ENCODE results near the gene PYGM. TPM values are rescaled to one million over a fixed set of nuclear protein-coding genes. Genes with fewer than 3 reads are reported as not detected.

The PYGM gene
- total RNA-seq, 4 donors from 2014 or later, result 2.1 to 25.9 (median 12.2) TPM

DNA sequence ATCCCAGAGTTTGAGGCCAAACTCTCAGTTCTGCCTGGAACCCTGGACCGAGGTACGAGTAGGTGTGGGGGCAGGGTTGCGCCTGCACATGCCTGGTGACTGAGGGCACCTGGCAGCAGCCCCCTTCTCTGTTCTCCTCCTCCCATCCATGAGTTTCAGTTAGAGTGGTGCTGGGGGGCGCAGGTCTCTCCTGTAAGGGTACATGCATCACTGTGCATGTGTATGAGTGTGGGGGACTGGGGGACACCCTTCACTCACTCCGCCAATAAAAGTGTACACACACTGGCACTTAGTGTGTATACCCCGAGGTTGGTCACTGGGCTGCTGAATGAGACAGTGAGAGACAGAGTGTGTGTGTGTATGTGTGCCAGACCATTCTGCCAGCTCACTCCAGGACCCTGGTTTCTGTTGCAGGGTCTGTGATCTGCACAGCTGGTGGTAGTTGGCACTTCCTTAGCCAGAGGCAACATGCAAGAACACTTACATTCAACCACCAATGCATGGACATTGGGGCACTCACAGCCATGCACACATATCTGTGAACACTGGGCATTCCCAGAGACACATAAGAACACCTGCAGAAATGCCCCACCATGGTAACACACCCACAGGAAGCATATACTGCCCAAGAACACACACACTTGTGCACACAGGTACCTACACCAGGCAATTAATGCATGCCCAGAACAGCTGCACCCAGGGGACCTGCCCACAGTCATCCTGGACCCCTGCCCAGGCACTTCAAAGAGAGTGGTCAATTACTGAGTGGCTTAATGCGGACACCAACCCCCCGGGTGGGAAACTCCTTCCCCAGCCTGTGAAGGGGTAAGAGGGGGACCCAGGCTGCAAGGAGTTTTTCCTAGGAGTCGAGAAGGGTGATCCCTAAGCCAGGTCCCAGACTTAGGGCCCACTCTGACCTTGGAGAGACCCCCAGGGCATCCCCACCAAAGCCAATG lies 35.6 kb downstream of the PYGM start:
- ATAC-seq (ENCODE audit: low FRiP score) (no peak), DNase-seq (ENCODE audit: low spot score) (no peak)
- TF ChIP-seq, protein P1, sequence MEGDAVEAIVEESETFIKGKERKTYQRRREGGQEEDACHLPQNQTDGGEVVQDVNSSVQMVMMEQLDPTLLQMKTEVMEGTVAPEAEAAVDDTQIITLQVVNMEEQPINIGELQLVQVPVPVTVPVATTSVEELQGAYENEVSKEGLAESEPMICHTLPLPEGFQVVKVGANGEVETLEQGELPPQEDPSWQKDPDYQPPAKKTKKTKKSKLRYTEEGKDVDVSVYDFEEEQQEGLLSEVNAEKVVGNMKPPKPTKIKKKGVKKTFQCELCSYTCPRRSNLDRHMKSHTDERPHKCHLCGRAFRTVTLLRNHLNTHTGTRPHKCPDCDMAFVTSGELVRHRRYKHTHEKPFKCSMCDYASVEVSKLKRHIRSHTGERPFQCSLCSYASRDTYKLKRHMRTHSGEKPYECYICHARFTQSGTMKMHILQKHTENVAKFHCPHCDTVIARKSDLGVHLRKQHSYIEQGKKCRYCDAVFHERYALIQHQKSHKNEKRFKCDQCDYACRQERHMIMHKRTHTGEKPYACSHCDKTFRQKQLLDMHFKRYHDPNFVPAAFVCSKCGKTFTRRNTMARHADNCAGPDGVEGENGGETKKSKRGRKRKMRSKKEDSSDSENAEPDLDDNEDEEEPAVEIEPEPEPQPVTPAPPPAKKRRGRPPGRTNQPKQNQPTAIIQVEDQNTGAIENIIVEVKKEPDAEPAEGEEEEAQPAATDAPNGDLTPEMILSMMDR (IDR thresholded peaks at IDR 0.05), result no peak

DNA sequence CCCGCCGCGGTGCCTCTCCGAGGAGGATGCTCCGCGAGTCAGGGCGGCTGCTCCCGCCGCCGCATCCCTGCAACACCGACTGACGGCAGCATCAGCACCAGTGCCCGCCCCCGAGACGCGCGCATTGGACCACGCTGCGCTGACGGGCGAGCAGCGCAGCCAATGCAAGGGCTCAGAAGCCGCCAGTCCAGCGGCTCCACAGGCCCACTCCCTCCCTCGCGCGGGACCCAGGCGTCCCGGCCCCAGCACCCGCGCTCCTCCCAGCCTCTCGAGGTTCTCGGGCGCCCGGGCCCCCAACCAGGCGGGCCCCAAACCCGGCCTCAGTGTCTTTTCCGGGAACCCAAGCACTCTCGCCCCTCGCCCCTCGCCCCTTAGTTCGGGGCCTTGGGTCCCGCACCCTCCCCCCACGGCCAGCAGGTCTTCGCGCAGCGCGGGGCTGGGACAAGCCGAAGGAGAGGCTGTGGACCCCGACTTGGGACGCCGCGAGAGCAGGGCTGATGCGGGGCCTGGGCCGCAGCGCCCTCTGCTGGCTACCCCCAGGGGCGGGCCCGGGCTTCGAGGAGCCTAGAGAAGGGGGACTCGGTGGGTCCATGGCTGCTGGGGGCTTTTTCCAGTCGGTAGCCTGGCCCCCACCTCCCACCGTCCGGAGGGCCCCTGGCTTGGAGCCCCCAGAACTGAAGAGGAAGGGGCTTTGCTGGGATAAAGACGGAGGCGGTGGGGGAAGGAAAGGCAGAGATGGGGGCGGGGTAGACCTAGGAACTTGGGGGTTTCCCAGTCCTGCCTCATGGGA lies 36.5 kb downstream of the PYGM start, which contains the start of gene NRXN2:
Gene NRXN2, minus strand, starts transcription at position 81 of the 790 bp plus-strand sequence. CDS start 9,498 bp downstream, outside the sequence.
- ATAC-seq (ENCODE audit: low FRiP score) (peak; percentile 87), DNase-seq (ENCODE audit: low spot score) (no peak)
- TF ChIP-seq, protein P1 (IDR thresholded peaks at IDR 0.05), result peak in 2 of 3 donors; percentile 44 to 70

DNA sequence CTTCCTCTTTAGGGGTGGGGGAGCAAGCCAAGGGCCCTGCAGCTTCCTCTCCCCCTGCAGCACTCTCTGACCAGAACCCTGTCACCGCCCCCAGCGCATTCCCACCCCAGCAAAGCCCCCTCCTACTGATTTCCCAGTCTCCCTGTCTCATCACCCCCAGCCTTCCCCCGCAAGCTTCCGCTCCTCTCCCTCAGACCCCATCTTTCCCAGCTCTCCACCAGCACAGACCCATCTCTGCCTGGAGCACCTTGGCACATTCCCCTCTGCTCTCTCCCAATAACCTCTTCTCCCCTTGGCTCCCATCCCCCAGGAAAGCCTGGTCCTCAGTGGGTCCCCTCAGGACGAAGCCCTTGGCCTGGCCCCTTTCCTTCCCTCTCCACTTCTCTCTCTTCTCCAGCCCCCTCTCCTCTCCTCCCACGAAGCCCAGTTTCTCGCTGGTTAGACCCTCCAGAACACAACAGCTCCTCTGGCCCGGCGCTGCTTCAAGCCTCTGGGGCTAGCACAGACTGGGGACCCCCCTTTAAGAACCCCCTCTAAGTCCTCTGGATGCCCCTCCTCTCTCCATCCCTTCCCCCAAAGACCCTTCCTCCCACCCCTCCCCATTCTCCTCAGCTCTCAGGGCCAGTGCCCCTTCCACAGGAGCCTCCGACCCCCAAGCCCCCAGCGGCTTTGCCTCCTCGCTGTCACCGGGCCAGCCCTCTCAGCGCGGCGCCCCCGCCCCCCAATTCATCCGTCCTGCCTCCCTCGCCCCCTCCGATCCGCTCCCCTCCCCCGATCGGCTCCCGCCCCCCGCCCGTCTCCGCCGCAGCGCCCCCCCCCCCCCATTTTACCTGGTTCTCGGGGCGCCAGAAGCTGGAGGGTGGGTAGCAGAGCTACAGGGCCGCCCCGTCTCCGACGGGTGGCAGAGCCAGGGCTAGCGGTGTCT lies 37.4 kb downstream of the PYGM start:
- TF ChIP-seq, protein P1 (IDR thresholded peaks at IDR 0.05), result no peak
- no peak for ATAC-seq (ENCODE audit: low FRiP score)
- no peak for DNase-seq (ENCODE audit: low spot score)

GRCh38 chr11:64721359-64721699 lies 38.4 kb downstream of the PYGM start:
- TF ChIP-seq, protein P1 (IDR thresholded peaks at IDR 0.05), result no peak
- ATAC-seq (ENCODE audit: low FRiP score) (no peak), DNase-seq (ENCODE audit: low spot score) (no peak)

DNA sequence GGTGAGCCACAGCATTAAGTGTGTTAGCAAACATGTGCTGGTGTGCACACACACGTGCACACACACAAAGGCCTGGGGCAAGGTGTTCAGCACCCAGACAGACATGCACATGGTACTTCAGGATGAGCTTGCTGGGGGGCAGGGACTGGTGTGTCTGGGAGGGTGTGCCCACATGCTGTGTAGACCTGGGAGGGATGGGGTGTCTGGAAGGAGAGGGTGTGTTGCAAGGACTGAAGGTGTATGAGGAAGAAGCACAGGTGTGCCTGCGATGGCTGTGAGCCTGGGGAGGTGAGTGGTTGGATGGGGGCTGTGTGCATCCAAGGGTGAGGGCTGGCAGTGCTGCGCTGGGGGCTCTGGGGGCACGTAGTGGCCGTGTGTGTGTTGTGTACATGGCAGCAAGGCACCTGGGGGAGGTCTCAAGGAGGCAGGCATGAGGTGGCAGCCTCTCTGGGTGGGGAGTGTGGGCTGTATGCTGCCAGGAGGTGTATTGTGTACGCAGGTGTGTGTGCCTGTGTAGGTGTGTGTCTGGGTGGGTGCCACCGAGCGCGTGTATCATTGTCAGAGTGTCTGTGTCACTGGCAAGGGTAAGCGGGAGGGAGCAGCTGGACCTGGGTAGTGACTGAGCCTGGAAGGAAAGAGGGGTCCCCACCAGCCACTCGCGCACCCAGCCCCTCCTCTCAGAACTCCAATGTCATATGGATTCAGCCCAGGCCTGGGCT lies 39.0 kb downstream of the PYGM start:
- ATAC-seq (ENCODE audit: low FRiP score) (no peak), DNase-seq (ENCODE audit: low spot score) (no peak)
- TF ChIP-seq, protein P1 (IDR thresholded peaks at IDR 0.05), result no peak

GRCh38 chr11:64720167-64720566 lies 39.6 kb downstream of the PYGM start:
- DNase-seq (ENCODE audit: low spot score) (no peak), ATAC-seq (ENCODE audit: low FRiP score) (no peak)
- TF ChIP-seq, protein P1 (IDR thresholded peaks at IDR 0.05), result no peak
